Hepatocyte (in vitro differentiated cells): ENCODE data around the gene CUBN.

Experiments
- EZH2 ChIP-seq: fragments of 200-600 bp; sonication (generic); IDR thresholded peaks from 2 replicates; pipeline ENCODE4 v1.6.1; 2016; ENCODE audit warnings: antibody characterized with exemption, mild to moderate bottlenecking, borderline replicate concordance
- TF ChIP-seq, protein P1 (sequence below): fragments of 200-600 bp; sonication (generic); IDR thresholded peaks from 2 replicates; pipeline ENCODE4 v1.5.1; 2016; ENCODE audit warnings: antibody characterized with exemption, mild to moderate bottlenecking; ENCODE audit not compliant: poor library complexity

DNA sequence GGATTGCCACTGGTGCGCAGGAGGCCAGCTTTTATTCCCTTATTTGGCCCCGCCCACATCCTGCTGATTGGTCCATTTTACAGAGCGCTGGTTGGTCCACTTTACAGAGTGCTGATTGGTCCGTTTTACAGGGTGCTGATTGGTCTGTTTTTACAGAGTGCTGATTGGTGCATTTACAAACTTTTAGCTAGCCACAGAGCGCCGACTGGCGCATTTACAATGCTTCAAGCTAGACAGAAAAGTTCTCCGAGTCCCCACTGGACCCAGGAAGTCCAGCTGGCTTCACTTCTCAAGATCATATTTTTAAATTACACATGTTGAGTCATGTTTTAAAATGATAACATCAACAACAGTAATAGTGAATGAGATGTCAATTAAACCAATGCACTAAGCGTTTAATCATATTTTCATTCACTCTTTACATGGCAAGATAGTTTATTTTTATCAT, 128.3 kb downstream of the CUBN start:
- TF ChIP-seq, protein P1, sequence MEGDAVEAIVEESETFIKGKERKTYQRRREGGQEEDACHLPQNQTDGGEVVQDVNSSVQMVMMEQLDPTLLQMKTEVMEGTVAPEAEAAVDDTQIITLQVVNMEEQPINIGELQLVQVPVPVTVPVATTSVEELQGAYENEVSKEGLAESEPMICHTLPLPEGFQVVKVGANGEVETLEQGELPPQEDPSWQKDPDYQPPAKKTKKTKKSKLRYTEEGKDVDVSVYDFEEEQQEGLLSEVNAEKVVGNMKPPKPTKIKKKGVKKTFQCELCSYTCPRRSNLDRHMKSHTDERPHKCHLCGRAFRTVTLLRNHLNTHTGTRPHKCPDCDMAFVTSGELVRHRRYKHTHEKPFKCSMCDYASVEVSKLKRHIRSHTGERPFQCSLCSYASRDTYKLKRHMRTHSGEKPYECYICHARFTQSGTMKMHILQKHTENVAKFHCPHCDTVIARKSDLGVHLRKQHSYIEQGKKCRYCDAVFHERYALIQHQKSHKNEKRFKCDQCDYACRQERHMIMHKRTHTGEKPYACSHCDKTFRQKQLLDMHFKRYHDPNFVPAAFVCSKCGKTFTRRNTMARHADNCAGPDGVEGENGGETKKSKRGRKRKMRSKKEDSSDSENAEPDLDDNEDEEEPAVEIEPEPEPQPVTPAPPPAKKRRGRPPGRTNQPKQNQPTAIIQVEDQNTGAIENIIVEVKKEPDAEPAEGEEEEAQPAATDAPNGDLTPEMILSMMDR: no peak
- TF ChIP-seq EZH2: no peak
